Caki2 (cell line): ENCODE measurements around the gene PIM1. TPM values are rescaled to one million over a fixed set of nuclear protein-coding genes. Genes with fewer than 3 reads are reported as not detected.
A peak's percentile ranks its signal among the peaks of the same experiment; 100 is the strongest.

Experiments used
- DNase-seq: peaks from one replicate; pipeline ENCODE4 v3.0.0-alpha.2; 2015; ENCODE audit warnings: low read depth
- in situ Hi-C: cut with HindIII; loops from 2 replicates; pipeline ENCODE4 v1.10.0; 2016; ENCODE audit warnings: low sequenced_read_pairs, low pct_unique_long_range_greater_than_20kb, mixed read lengths
- total RNA-seq: library from RNA; depleted of rRNA; stranded (reverse); fragments of >200 nt; shearing (Covaris generic); gene quantifications from 2 replicates; pipeline ENCODE4 v1.2.3, GENCODE V29; 2014; ENCODE audit warnings: low replicate concordance; rRNA removed

PIM1 gene
- total RNA-seq, 1 experiment from 2014 or later, result 21.5 TPM

GRCh38 chr6:37205997-37206340, 36.0 kb downstream of the PIM1 start:
- no peak for DNase-seq
- in situ Hi-C loops, result no loop called here

DNA sequence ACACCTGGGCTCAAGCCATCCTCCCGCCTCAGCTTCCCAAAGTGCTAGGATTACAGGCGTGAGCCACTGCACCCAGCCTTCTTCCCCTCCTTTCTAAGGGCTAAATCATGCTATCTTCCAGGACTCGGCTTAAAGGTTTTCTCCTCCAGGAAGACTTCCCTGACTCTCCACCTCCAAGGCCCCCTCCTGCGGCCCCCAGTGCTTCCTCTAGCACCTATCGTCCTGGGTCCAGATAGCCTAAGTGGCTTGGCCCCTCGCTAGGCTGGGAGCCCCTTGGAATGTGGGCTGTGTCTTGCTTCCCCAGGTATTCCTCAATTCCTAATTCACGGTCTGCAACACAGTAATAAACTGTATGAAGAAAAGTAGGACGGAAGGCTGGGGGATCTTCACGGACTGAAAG, 36.7 kb downstream of the PIM1 start:
- in situ Hi-C loops, result no loop called here
- no peak for DNase-seq

DNA sequence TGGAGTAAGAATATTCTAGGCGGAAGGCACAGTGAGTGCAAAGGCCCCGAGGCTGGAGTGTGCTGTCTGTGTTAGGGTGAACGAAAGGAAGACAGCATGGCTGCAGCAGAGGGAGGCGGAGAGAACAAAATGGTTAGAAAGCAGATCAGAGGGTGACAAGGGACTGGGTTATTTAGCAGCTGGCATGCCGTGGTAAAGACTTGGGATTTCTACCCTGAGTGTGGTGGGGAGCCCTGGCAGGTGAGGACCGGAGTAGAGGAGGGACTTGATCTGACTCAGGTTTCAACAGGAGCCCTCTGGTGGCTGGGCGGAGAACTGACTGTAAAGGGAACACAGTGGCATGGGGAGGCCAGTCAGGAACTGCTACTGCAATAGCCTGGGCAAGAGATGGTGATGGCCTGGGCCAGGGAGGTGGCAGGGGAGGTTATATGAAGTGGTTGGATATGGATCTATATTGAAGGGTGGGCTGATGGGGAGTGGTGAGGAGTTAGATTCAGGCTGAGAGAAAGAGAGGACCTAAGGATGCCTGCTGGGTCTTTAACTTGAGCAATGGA, 38.0 kb downstream of the PIM1 start:
- peak; percentile 64 for DNase-seq
- in situ Hi-C loops, result no loop called here

DNA sequence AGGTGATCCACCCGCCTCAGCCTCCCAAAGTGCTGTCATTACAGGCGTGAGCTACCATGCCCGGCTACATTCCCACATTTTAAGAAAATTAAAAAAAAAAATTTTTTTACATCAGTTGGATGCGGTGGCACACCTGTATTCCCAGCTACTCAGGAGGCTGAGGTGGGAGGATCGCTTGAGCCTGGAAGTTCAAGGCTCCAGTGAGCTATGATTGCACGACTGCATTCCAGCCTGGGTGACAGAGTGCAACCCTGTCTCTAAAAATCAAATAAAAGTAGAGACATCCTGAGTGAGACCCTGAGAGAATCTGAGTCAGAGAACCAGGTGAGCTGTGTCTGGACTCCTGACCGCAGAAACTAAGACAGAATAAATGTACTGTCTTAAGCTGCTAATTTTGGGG, 38.8 kb downstream of the PIM1 start:
- in situ Hi-C loops, result no loop called here
- no peak for DNase-seq

DNA sequence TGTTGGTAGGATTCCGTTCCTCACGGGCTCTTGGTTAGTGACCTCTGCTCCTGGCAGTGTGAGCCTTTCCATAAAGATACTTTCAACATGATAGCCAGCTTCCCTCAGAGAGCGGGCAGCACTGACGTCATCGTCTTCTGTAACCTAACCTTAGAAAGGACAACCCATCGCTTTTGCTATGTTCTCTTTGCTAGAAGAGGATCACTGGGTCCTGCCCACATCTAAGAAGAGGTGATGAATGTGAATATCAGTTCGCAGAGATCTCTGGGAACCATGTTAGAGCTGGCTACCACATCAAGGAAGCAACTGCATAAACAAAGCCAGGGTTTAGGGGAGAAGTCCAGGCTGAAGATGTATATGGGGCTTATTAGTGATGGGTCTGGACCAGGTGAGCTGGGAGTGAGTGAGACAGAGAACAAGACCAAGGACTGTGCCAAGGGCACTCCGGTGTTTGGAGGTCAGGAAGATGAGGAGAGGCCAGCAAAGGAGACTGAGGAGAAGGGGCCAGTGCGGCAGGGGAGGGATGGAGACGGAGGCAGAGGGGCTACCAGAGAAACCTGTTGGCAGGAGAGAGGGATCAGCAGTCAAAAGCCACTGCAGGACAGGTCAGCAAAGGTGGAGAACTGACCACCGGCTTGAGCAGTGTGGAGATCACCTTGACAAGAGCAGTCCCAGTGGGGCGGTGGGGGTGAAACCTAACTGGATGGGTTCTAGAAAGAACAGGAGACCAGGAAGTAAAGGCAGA, 39.7 kb downstream of the PIM1 start:
- in situ Hi-C loops, result no loop called here
- no peak for DNase-seq

DNA sequence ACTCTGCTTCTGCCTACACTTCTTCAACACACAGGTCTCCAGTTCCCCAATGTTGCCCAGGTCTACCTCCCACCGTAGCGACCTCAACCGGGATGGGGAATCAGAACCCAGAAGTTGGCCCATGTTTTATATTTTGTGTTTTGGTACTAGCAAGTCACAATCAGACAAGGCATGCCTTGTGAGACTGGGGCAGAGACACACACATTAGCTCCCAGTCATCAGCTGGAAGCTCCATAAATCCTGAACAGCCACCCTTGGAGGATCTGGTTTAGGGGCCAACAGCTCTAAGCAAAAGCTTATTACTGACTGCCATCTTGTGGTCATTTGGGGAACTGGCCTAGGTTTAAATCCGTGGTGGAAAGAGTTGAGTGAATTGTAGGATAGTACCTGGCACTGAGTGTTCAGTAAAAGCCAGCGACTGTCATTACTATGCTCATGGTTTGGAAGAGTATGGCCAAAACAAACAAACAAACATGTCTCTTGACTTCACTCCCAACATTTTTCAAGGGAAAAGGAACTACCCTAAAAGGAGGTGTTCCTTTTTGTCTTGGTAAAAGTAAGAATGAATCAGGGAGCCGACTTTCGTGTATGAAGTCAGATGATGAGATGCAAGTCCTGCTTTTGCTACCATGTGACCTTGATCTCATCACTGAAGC, 40.5 kb downstream of the PIM1 start:
- peak; percentile 74 for DNase-seq
- in situ Hi-C loops, result no loop called here

GRCh38 chr6:37212268-37212667, 42.3 kb downstream of the PIM1 start:
- in situ Hi-C loops, result no loop called here
- DNase-seq, result no peak

DNA sequence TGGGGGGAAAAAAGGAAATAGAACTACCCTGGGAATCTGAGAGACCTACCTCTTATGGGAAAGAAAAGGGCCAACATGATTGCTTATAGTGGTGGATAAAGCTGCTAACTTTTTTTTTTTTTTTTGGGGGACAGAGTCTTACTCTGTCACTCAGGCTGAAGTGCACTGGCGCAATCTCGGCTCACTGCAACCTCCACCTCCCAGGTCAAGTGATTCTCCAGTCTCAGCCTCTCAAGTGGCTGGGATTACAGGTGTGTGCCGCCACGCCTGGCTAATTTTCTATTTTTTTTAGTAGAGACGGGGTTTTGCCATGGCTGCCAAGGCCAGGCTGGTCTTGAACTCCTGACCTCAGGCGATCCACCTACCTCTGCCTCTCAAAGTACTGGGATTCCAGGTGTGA, 48.1 kb downstream of the PIM1 start:
- in situ Hi-C loops, result no loop called here
- no peak for DNase-seq

GRCh38 chr6:37218511-37218910, 48.6 kb downstream of the PIM1 start:
- no peak for DNase-seq
- in situ Hi-C loops, result no loop called here

- no peak for DNase-seq
- in situ Hi-C loops, result no loop called here
These were observed 51.7 kb downstream of the PIM1 start for GRCh38 chr6:37221585-37222124.

DNA sequence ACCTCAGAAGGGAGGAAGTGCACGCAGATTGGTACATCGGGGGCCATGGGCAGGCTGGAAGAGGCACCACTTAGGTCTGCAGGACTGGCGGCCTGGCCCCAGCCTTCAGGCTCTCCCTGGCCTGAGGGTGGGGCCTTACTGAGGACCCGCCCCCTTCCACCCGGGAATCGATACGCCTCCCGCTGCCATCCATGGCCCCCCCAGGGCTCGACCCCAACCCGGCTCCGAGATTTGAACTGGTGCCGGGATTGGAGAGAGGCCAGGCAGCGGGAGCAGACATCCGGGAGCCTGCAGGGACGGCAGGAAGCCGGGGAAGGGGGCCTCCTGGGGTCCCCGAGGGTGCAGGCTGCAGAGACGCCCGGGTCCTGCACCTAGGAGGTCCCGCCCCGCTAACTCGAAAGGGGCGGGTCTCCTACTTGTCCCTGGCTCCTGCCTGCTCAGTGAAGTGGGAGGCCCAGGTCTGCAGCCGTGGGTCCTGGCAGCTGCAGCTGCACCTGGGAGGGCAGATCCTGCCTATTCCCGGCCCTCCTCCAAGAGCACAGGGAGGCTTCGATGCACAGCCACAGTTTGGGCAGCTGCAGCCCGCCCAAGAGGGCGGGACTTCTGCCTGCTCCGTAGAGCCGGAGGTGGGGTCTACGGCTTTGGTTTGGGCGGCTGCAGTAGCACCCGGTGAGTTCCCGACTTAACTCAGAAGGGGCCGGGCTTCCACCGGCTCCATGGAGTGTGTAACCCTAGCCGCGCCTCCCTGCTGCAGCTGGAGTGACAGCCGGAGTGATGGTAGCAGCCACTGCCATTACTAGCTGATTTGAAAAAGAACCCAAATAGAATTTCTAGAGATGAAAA, 52.4 kb downstream of the PIM1 start:
- peak; percentile 98 for DNase-seq
- in situ Hi-C loops, result no loop called here

- no peak for DNase-seq
- in situ Hi-C loops, result no loop called here
These were observed 53.0 kb downstream of the PIM1 start for GRCh38 chr6:37222992-37223391.

Other genes with a start within 250 kb of the PIM1 start
- gene PI16, start 215.4 kb upstream of the PIM1 start, total RNA-seq, result not detected in 2 replicates
- gene MTCH1, start 184.0 kb upstream of the PIM1 start, total RNA-seq, result 216 and 218 TPM in 2 replicates
- not detected in 2 replicates for gene FGD2, start 164.5 kb upstream of the PIM1 start, total RNA-seq
- 4.0 and 6.1 TPM in 2 replicates for gene TBC1D22B, start 87.6 kb downstream of the PIM1 start, total RNA-seq
- 0.74 TPM in 1 of 2 replicates, not detected in the other for gene TMEM217, start 88.0 kb downstream of the PIM1 start, total RNA-seq
- 20.4 and 36.1 TPM in 2 replicates for gene RNF8, start 183.8 kb downstream of the PIM1 start, total RNA-seq